G401 (cell line): ENCODE measurements around the gene CDHR1. TPM values are rescaled to one million over a fixed set of nuclear protein-coding genes. Genes with fewer than 3 reads are reported as not detected.

Experiments used
- DNase-seq: peaks from one replicate; pipeline ENCODE4 v3.0.0-alpha.2; 2015; ENCODE audit warnings: low spot score
- in situ Hi-C: cut with HindIII; loops from 2 replicates; pipeline ENCODE4 v1.10.0; 2016; ENCODE audit warnings: low sequenced_read_pairs, mixed read lengths
- total RNA-seq: library from RNA; depleted of rRNA; stranded (reverse); fragments of >200 nt; shearing (Covaris generic); gene quantifications from 2 replicates; pipeline ENCODE4 v1.2.3, GENCODE V29; 2014

Gene CDHR1
- total RNA-seq, 1 experiment from 2014 or later: not detected

- DNase-seq: no peak
- in situ Hi-C loops: no loop called here
These were observed 1.7 kb downstream of the CDHR1 start for GRCh38 chr10:84196083-84196482.

DNA sequence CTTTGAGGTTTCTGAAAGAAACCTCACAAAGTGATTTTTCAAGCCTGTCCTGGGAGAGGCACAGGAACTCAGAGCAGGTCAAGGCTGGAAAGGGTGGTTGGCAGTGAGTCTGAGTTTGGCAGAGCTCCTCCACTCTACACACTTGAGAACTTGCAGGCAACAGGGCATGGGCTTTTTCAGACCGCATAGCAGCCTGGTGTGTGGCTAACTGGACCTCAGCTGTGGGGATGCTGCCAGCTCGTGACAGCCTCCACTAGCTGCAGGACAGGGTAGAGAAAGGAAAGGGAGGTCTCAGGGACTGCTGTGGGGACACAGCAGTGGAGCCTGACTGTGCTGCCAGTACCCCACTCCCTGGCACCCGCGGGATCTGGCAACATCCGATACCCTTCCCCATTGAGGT, 2.6 kb downstream of the CDHR1 start:
- peak; percentile 23 for DNase-seq
- in situ Hi-C loops: no loop called here

DNA sequence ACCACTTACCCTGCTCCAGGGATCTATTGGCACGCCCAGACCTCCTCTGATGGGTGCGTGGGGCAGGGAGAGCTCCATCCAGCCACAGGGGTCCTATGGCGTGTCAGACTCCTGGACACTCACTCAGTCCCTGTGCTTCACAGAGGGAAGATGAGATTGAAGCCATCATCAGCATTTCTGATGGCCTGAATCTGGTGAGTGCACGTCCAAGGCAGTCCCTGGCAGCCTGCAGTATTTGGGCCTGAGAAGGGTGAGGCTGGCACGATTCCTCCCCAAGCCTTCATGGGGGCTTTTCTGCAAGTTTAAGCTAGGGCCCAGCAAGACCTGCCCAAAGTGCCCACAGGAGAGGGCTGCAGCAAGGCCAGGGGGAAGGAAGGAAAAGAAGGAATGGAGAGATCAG, 3.3 kb downstream of the CDHR1 start:
- in situ Hi-C loops: no loop called here
- DNase-seq: no peak

DNA sequence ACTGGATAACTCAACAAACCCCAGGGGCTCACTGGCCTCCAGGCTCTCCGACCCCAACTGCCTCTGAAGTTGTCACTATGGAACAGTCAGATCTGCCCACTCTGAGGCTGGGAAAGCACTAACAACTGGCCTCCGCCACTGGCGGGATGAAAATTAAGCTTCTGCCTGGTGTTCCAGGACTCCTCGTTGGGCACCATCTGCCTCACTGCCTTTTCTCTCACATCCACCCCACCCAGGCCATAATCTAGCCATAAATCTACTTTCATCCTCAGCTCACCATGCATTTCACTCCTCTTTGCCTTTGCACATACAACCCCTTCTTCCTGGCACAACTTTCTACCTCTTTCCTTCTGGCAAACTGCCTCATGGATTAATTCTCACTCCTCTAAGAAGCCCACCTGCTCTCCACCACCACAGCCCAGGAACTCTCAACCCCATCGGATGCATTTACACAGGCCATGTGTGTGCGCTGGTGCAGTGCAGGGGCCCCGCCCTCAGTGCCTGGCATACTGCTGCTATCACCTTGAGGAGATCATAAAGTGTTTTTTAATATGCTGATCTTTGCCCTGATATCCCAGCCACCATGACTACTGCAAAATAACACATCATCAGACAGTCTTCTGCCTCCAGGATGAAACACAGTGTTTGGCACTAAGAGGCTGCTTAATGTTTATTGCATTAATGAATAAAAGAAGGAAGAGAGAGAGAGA, 4.0 kb downstream of the CDHR1 start:
- in situ Hi-C loops: no loop called here
- no peak for DNase-seq

- in situ Hi-C loops: no loop called here
- DNase-seq: no peak
These were observed 6.4 kb downstream of the CDHR1 start for GRCh38 chr10:84200537-84201243.

DNA sequence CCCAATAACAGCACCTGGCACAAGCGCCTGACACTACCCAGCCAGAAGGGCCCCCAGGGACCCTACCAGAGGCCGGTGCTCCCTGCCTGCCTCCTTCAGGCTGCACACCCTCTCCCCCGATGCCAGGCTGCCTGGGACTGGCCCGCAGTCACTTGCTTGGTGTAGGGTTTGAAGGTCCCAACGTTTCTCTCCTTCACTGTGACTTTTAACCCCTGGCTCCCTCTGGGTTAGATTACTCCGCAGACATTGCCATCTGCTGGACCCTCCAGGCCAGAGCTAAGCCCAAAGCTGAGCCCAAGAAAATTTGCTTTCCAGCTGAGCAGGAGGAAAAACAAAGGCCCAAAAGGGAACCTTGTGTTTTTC, 6.9 kb downstream of the CDHR1 start:
- DNase-seq: no peak
- in situ Hi-C loops: no loop called here

- DNase-seq: no peak
- in situ Hi-C loops: no loop called here
These were observed 7.3 kb downstream of the CDHR1 start for GRCh38 chr10:84201682-84202081.

GRCh38 chr10:84202349-84202748, 8.0 kb downstream of the CDHR1 start:
- in situ Hi-C loops: no loop called here
- no peak for DNase-seq

- in situ Hi-C loops: no loop called here
- DNase-seq: no peak
These were observed 9.8 kb downstream of the CDHR1 start for GRCh38 chr10:84204122-84204521.

GRCh38 chr10:84204610-84205009, 10.3 kb downstream of the CDHR1 start:
- DNase-seq: no peak
- in situ Hi-C loops: no loop called here

DNA sequence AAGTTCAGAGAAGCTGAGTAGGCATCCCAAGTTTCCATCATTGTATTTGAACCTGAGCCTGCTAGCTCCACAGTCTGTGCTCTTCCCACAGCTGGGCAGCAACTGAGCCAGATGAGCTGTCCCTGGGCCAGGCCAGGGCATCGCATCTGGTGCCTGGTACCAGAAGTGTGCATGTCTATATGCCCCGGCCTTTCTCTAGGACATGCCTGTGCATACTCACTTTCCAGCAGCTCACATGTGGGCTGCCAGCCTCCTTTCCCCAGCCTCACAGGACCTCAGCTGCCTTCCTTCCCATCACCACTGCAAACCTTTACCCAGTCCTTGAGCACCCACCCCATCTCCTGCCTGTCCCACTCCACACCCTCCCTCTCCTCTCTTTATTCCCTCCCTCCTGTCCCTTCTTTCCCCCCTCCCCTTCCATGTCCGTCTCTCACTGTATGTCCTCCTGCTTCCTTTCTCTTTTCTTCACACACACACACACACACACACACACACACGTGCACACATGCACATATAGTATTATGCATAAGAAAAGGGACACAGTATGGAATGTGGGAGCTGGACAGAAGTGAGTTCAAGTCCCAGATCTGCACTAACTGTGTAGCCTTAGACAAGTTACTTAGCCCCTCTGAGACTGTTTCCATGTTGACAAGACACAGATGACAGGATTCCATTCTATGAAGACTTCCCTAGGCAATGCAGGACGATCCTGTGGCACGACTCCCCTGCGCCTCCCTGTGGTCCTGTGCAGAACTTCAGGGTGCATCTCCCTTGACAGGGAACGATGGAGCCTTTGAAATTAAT, 10.9 kb downstream of the CDHR1 start:
- DNase-seq: peak; percentile 60
- in situ Hi-C loops: no loop called here

DNA sequence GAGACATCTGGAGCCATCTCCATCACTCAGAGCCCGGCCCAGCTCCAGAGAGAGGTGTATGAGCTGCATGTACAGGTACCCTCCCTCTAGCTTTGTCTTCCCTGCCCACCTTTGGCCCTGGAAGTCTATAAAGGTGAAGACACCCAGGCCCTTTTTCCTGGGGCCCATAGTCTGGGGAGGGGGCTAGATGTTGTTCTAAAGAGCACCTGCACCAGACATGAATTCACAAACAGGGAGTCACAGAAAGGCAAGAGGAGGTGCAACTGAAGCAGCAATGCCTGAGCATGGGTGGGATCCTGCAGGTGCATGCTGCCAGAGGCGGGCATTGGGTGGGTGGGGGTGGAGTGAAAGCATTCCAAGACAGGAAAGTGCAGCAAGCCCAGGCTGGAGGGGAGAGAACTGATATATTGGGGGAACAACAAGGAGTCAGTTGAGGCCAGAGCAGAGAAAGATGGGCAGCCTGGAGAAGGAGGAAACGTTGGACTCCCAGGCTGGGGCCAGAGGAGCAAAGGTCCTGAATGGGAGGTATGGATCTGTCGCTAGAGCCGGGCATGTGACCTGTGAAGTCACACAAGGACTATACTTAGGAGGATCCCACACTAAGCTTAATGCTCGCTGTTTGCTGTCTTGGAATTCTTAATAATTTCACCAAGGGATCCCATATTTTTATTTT, 11.7 kb downstream of the CDHR1 start:
- in situ Hi-C loops: no loop called here
- DNase-seq: no peak

DNA sequence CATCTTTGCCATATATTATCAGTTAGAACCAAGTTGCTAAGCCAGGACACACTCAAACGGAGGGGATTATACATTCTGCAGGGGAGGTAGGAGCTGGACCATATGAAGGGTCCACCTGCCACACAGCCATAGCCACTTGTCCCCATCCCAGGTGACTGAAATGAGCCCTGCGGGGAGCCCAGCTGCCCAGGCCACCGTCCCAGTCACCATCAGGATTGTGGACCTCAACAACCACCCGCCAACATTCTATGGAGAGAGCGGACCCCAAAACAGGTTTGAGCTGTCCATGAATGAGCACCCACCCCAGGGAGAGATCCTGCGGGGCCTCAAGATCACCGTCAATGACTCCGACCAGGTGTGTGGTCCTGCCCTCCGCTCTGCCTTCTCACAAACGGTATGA, 13.7 kb downstream of the CDHR1 start:
- in situ Hi-C loops: no loop called here
- no peak for DNase-seq

DNA sequence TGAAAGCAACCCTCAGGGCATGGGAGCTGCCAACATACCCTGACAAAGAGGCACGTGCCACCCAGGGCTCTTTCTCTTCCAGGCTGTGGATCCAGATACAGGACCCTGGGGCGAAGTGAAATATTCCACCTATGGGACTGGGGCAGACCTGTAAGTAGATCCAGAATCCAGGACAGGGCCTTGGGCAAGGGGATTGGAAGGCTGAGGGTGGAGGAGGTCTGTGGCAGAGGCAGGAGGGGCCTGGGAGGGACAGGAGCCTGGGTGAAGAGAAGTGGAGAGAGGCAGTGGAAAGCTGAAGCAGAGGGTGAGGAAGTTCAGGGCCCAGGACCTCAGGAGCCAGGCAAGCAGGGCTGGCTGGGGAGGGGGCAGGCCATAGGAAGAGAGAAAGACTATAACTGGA, 17.2 kb downstream of the CDHR1 start:
- DNase-seq: no peak
- in situ Hi-C loops: no loop called here

GRCh38 chr10:84212014-84212413, 17.7 kb downstream of the CDHR1 start:
- in situ Hi-C loops: no loop called here
- DNase-seq: no peak

DNA sequence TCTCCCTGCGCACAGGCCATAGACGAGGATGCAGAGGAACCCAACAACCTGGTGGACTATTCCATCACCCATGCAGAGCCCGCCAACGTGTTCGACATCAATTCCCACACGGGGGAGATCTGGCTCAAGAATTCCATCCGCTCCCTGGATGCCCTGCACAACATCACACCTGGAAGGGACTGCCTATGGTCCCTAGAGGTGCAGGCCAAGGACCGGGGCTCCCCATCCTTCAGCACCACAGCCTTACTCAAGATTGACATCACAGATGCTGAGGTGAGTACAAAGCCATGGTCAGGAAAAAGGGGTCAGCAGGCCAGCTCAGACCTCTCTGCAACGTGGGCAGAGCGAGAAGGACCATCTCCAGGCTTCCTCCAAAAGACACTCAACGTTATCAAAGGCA, 18.7 kb downstream of the CDHR1 start:
- no peak for DNase-seq
- in situ Hi-C loops: no loop called here

DNA sequence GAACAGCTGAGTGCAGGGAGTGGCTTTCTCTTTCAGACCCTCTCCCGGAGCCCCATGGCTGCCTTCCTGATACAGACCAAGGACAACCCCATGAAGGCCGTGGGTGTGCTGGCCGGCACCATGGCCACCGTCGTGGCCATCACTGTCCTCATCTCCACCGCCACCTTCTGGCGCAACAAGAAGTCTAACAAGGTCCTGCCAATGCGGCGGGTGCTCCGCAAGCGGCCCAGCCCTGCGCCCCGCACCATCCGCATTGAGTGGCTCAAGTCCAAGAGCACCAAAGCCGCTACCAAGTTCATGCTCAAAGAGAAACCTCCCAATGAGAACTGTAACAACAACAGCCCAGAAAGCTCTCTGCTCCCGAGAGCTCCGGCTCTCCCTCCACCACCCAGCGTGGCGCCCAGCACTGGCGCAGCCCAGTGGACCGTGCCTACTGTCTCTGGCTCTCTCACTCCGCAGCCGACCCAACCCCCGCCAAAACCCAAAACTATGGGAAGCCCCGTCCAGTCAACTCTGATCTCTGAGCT, 19.8 kb downstream of the CDHR1 start:
- no peak for DNase-seq

DNA sequence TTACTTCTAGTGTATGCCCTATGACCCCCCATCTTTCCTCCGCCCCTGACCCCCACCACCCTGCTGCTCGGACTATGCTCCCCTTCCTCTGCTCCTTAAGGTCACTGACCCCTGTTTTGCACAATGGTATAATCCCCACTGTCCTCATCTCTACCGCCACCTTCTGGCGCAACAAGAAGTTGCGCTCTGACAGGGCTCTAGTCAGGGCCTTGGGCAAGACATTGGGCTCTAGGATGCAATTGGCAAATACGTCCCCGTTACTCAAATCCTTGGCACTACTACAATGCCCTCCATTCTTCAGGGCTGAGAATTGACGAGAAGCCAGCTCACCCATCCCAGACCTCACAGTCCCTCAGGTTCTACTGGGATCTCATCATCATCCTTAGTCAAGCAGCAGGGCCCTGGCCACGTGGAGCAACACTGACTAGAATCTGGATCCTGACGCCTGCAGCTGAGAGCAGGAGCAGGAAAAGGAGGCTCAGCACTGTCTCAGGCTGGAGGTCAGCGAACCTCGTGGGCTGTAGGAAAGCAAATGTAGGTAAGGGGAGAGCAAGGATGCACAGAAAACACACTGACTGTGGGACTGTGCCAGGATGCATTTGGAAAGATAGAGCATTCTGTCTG, 20.4 kb downstream of the CDHR1 start:
- no peak for DNase-seq
- in situ Hi-C loops: no loop called here

More for the DNA sequence above, 19.8 kb downstream of the CDHR1 start:
- in situ Hi-C loops: no loop called here

DNA sequence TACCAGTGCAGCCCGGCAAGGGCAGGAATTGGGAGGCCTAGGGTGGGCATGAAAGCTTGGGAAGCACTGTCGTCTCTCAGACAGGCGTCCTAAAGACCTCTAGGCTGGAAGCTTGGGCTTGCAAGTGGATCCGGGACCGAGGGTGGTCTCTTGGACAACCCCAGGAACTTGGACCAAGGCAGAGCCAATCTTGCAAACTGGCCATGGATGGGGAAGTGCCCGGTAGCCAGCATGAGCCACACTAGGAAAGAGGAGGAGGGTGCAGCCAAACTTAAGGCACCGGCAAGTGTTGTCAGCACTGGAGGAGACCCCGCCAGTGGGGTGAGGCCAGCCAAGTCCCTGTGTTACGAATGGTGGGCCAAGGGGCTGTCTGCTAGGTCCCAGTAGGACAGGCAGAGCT, 22.5 kb downstream of the CDHR1 start:
- in situ Hi-C loops: no loop called here

More for the DNA sequence above, 22.5 kb downstream of the CDHR1 start:
- no peak for DNase-seq
